ACC112 (cell line): ENCODE results near the gene CCDC178.
"Not testable (repeated sequence)": the region's sequence is repeated elsewhere in the genome, so short reads cannot be mapped to it uniquely, and the experiment has no call there.

ENCODE experiments used
- H2AFZ ChIP-seq: fragments of 200-600 bp; sonication (generic); one replicate; pipeline ENCODE4 v1.6.0; 2017; ENCODE audit warnings: antibody characterized with exemption, low read length; ENCODE audit not compliant: unreplicated experiment
- H3K27ac ChIP-seq: fragments of 200-600 bp; sonication (generic); 2 replicates; pipeline ENCODE4 v1.5.1; 2014; ENCODE audit warnings: low read depth, mild to moderate bottlenecking, antibody characterized with exemption, low read length, moderate library complexity
- H3K27me3 ChIP-seq: fragments of 200-600 bp; sonication (generic); 2 replicates; pipeline ENCODE4 v1.6.1; 2014; ENCODE audit warnings: mild to moderate bottlenecking, antibody characterized with exemption, low read length, moderate library complexity, mixed read lengths; ENCODE audit not compliant: insufficient read depth
- H3K36me3 ChIP-seq: fragments of 200-600 bp; sonication (generic); 2 replicates; pipeline ENCODE4 v1.6.1; 2016; ENCODE audit warnings: mild to moderate bottlenecking, antibody characterized with exemption, low read length, moderate library complexity, mixed read lengths; ENCODE audit not compliant: insufficient read depth
- H3K4me1 ChIP-seq: fragments of 200-600 bp; sonication (generic); one replicate; pipeline ENCODE4 v1.6.1; 2016; ENCODE audit warnings: low read length, mixed read lengths; ENCODE audit not compliant: insufficient read depth, unreplicated experiment, control insufficient read depth
- H3K4me3 ChIP-seq: fragments of 200-600 bp; sonication (generic); 2 replicates; pipeline ENCODE4 v1.5.1; 2014; ENCODE audit warnings: mild to moderate bottlenecking, low read depth, low read length
- H3K79me2 ChIP-seq: fragments of 200-600 bp; sonication (generic); one replicate; pipeline ENCODE4 v1.6.0; 2016; ENCODE audit warnings: low read length; ENCODE audit not compliant: control insufficient read depth, unreplicated experiment, insufficient read depth

CCDC178 gene

DNA sequence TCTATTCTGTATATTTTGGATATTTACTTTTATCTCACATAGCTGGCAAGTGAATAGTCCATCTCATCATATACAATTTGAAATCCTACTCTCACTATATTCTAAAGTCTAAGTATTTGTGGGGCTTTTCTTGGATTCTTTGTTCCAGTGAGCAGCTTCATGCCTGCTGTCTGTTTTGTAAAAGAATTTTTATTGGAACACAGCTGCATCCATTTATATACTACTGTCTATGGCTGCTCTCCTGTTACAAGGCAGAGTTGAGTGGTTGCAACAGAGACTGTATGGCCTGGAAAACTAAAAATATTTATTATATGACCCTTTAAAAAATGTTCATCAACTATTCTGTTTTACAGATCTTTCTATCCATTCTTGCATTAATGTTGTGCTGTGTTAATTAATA, 474.4 kb downstream of the CCDC178 start:
- Histone ChIP-seq H3K79me2 (no peaks in the 10 kb centered on the region), H2AFZ (no peak overlapping the region), H3K4me1 (no peaks in the 10 kb centered on the region), H3K36me3 (no peaks in the 10 kb centered on the region), H3K4me3 (no peak overlapping the region), H3K27me3 (no peaks in the 10 kb centered on the region; the same call in 1 of the 2 replicates), H3K27ac (no peak overlapping the region)

DNA sequence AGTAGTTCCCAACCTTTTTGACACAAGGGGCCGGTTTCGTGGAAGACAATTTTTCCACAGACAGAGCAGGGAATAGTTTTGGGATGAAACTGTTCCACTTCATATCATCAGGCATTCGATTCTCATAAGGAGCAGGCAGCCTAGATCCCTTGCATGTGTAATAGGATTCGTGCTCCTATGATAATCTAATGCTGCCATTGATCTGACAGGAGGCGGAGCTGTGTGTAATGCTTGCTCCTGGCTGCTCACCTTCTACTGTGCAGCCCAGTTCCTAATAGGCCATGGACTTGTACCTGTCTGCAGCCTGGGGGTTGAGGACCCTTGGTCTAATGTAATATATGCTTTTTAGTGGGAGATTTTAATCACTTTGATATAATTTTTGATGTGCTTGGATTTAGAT, 479.0 kb downstream of the CCDC178 start:
- Histone ChIP-seq H3K36me3 (no peaks in the 10 kb centered on the region), H3K27ac (no peak overlapping the region), H2AFZ (no peak overlapping the region), H3K4me3 (no peak overlapping the region), H3K27me3 (no peaks in the 10 kb centered on the region; the same call in 1 of the 2 replicates), H3K4me1 (peaks cover 9% of the 10 kb centered on the region), H3K79me2 (no peaks in the 10 kb centered on the region)

- H3K4me3 ChIP-seq = no peak overlapping the region
- no peak overlapping the region for H3K27ac ChIP-seq
- peaks cover 12% of the 10 kb centered on the region for H3K4me1 ChIP-seq
- no peaks in the 10 kb centered on the region for H3K36me3 ChIP-seq
- no peaks in the 10 kb centered on the region for H3K27me3 ChIP-seq
- no peak overlapping the region for H2AFZ ChIP-seq
- no peaks in the 10 kb centered on the region for H3K79me2 ChIP-seq
These were observed 481.8 kb downstream of the CCDC178 start for GRCh38 chr18:32958746-32959145.

DNA sequence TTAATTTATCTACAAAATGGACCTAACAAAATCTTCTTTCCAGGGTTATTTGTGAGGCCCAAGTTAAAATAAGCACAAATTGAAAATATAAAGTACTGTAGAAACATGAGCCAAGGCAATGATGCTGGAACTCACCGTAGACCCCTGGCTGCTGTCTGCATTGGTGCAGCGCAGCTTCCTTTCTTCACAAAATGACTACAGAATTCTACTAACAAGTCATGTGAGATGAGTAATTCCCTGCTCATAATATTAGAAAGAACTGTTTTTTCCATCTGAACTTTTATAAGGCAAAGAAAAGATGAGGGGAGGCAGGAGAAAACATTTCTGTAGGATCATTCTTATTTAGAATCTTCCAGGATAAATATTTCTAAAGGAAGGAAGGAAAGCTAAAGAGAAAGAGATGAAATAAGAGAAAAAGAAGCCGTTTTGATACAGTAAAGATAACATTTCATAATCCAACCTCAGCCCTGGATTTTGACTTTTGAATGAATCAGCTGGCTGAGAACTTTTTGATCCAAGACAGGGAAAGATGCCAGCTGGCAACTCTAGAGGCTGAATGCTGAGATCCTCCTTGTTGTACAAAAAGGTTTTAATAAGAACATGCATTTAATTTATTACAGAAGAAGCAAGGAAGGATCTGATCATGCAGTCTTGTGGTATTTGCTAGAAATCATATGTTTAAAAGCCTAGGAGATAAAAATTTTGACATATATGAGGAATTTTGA, 483.8 kb downstream of the CCDC178 start:
- no peaks in the 10 kb centered on the region for H3K27me3 ChIP-seq
- no peaks in the 10 kb centered on the region for H3K79me2 ChIP-seq
- peak overlapping the region; percentile 73 for H3K27ac ChIP-seq
- H3K36me3 ChIP-seq = no peaks in the 10 kb centered on the region
- H2AFZ ChIP-seq = no peak overlapping the region
- peak overlapping the region; percentile 55 for H3K4me3 ChIP-seq
- H3K4me1 ChIP-seq = peaks cover 12% of the 10 kb centered on the region

DNA sequence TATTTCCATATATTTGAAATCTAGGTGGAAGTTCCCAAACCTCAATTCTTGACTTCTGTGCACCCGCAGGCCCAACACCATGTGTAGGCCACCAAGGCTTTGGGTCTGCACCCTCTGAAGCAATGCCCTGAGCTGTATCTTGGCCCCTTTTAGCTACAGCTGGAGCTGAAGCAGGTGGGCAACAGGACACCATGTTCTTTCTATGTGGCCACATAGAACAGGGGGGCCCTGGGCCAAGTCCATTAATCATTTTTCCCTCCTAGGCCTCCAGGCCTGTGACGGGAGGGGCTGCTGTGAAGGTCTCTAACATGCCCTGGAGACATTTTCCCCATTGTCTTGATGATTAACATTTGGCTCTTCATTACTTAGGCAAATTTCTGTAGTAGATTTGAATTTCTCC, 488.2 kb downstream of the CCDC178 start:
- not testable (repeated sequence) for H3K36me3 ChIP-seq, H3K27me3 ChIP-seq, H3K4me3 ChIP-seq, H2AFZ ChIP-seq, H3K4me1 ChIP-seq, H3K79me2 ChIP-seq, H3K27ac ChIP-seq

GRCh38 chr18:32937597-32937996, 502.9 kb downstream of the CCDC178 start:
- Histone ChIP-seq H3K4me1 (no peaks in the 10 kb centered on the region), H3K4me3 (no peak overlapping the region), H3K27ac (no peak overlapping the region), H3K36me3 (no peaks in the 10 kb centered on the region), H3K27me3 (peaks cover 6% of the 10 kb centered on the region; the same call in 1 of the 2 replicates), H3K79me2 (no peaks in the 10 kb centered on the region), H2AFZ (no peak overlapping the region)

GRCh38 chr18:32937066-32937465, 503.5 kb downstream of the CCDC178 start:
- Histone ChIP-seq H3K79me2 (no peaks in the 10 kb centered on the region), H3K4me3 (no peak overlapping the region), H3K27me3 (peaks cover 6% of the 10 kb centered on the region; the same call in 1 of the 2 replicates), H3K27ac (no peak overlapping the region), H3K36me3 (no peaks in the 10 kb centered on the region), H3K4me1 (no peaks in the 10 kb centered on the region), H2AFZ (no peak overlapping the region)

- no peaks in the 10 kb centered on the region for H3K79me2 ChIP-seq
- H3K27me3 ChIP-seq = peaks cover 6% of the 10 kb centered on the region; the same call in 1 of the 2 replicates
- no peak overlapping the region for H2AFZ ChIP-seq
- no peak overlapping the region for H3K27ac ChIP-seq
- H3K4me3 ChIP-seq = no peak overlapping the region
- no peaks in the 10 kb centered on the region for H3K36me3 ChIP-seq
- H3K4me1 ChIP-seq = no peaks in the 10 kb centered on the region
These were observed 506.3 kb downstream of the CCDC178 start for GRCh38 chr18:32934201-32934600.

GRCh38 chr18:32930695-32931301, 509.7 kb downstream of the CCDC178 start:
- Histone ChIP-seq H3K4me3 (no peak overlapping the region), H3K36me3 (no peaks in the 10 kb centered on the region), H3K27ac (no peak overlapping the region), H3K79me2 (no peaks in the 10 kb centered on the region), H3K27me3 (peaks cover 6% of the 10 kb centered on the region; the same call in 1 of the 2 replicates), H3K4me1 (no peaks in the 10 kb centered on the region), H2AFZ (peak overlapping the region; percentile 75)

DNA sequence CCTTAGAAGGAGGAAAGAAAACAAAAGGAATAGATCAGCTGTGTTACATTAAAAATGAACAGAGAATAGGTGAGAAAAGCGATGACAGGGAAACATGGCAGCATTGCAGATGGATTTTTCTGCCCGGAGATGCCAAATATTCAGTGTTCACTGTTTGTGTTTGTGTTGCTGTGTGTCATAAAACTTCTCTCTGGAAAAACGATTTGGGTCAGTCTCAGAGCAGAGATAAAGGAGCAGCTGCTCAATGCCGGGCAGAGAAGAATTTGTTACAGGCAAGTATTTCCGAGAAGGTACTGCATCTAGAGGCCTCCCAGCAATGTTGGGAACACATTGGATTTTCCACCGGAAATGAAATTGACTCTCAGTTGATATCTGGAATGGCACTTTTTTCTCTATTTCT, 511.3 kb downstream of the CCDC178 start:
- H3K79me2 ChIP-seq = no peaks in the 10 kb centered on the region
- no peak overlapping the region for H3K27ac ChIP-seq
- peaks cover 6% of the 10 kb centered on the region; the same call in 1 of the 2 replicates for H3K27me3 ChIP-seq
- H2AFZ ChIP-seq = no peak overlapping the region
- no peaks in the 10 kb centered on the region for H3K4me1 ChIP-seq
- no peak overlapping the region for H3K4me3 ChIP-seq
- no peaks in the 10 kb centered on the region for H3K36me3 ChIP-seq

DNA sequence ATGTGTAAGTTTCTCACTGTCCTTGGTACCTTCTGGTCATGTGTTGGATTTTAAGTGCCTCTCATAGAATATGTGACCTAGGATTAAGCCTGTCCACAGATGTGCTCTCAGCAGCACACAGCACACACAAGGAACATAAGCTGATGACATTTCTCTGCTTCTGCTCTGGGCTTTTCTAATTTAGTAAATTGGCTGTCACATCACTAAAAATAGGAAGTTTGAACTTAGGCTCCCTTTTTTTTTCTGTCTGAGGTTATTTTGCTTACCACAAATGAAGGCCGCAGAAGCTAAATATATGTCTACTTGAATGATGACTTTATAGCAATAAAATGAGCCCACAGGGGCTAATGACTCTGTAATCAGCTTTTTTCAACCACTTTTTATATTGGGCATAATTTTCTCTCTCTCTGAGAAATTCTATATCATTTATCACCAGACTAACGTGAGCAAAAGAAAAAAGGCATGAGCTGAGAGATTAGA, 517.5 kb downstream of the CCDC178 start:
- Histone ChIP-seq H3K36me3 (no peaks in the 10 kb centered on the region), H3K27me3 (no peaks in the 10 kb centered on the region), H2AFZ (no peak overlapping the region), H3K4me3 (no peak overlapping the region), H3K4me1 (peaks cover 20% of the 10 kb centered on the region), H3K79me2 (no peaks in the 10 kb centered on the region), H3K27ac (no peak overlapping the region)
